SU-DHL-6 (cell line): ENCODE measurements around the gene KCNIP4.

Experiments
- EZH2phosphoT487 ChIP-seq: fragments of 200-600 bp; sonication (generic), shearing (Covaris generic); conservative IDR thresholded peaks from 2 replicates; pipeline ENCODE4 v1.6.1; 2018; ENCODE audit warnings: mild to moderate bottlenecking, antibody characterized with exemption, low read length, moderate library complexity, mixed read lengths
- TF ChIP-seq, protein P1 (sequence below): fragments of 200-600 bp; sonication (generic); IDR thresholded peaks from one replicate; pipeline ENCODE4 v1.5.1; 2017; ENCODE audit warnings: antibody characterized with exemption, mild to moderate bottlenecking, low read length, moderate library complexity; ENCODE audit not compliant: insufficient read depth, poor library complexity, severe bottlenecking

DNA sequence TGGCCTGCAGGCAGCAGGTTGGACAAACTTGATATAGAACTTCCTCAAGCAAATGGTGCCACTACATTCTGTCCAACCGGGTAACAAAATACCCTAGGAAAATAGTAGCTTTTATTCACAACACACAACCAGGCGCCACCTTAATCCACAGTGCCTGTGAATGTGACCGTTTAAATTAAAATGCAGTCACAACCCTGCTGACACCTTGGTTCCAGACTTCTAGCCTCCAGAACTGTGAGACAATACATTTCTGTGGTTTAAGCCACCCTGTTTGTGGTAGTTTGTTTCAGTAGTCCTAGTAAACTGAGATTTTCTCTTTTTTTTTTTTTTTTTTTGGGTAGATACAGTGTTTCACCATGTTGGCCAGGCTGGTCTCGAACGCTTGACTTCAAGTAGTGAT is 672.5 kb downstream of the KCNIP4 start:
- TF ChIP-seq, protein P1, sequence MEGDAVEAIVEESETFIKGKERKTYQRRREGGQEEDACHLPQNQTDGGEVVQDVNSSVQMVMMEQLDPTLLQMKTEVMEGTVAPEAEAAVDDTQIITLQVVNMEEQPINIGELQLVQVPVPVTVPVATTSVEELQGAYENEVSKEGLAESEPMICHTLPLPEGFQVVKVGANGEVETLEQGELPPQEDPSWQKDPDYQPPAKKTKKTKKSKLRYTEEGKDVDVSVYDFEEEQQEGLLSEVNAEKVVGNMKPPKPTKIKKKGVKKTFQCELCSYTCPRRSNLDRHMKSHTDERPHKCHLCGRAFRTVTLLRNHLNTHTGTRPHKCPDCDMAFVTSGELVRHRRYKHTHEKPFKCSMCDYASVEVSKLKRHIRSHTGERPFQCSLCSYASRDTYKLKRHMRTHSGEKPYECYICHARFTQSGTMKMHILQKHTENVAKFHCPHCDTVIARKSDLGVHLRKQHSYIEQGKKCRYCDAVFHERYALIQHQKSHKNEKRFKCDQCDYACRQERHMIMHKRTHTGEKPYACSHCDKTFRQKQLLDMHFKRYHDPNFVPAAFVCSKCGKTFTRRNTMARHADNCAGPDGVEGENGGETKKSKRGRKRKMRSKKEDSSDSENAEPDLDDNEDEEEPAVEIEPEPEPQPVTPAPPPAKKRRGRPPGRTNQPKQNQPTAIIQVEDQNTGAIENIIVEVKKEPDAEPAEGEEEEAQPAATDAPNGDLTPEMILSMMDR: no peak
- TF ChIP-seq EZH2phosphoT487: no peak
